Mesangial cell (primary cell): ENCODE measurements around the gene CKAP5. TPM values are rescaled to one million over a fixed set of nuclear protein-coding genes. Genes with fewer than 3 reads are reported as not detected.

ENCODE experiments used
- total RNA-seq: library from RNA; depleted of rRNA; stranded (reverse); fragments of >200 nt; gene quantifications from 2 replicates; pipeline ENCODE4 v1.2.3, GENCODE V29; 2015

Gene CKAP5
- total RNA-seq, result 26.6 and 78.7 TPM in 2 replicates

GRCh38 chr11:46845740-46846509, at the start of gene CKAP5:
TSS of gene CKAP5 (minus strand) at chr11:46846280. CDS start at chr11:46821231, 25,049 bp downstream.

GRCh38 chr11:46719048-46719542, 127.0 kb downstream of the CKAP5 start, which contains the start of gene F2:
TSS of gene F2 (plus strand) at chr11:46719213. CDS start at chr11:46719236, 23 bp downstream.

GRCh38 chr11:46700241-46701077, 145.6 kb downstream of the CKAP5 start, which contains the start of the genes ARHGAP1 and ZNF408:
TSS of gene ARHGAP1 (minus strand) at chr11:46700619. CDS start at chr11:46696107, 4,512 bp downstream.
TSS of gene ZNF408 (plus strand) at chr11:46701031. CDS start at chr11:46701048, 17 bp downstream.

Other genes starting within 250 kb of the CKAP5 start
- 2.9 and 3.1 TPM in 2 replicates for gene HARBI1, start 229.1 kb downstream of the CKAP5 start, total RNA-seq
- gene ATG13, start 228.7 kb downstream of the CKAP5 start, total RNA-seq, result 55.4 and 83.0 TPM in 2 replicates
- gene ARHGAP1, start 145.7 kb downstream of the CKAP5 start, total RNA-seq, result 70.7 and 109 TPM in 2 replicates
- 9.0 and 14.5 TPM in 2 replicates for gene ZNF408, start 145.2 kb downstream of the CKAP5 start, total RNA-seq
- gene F2, start 127.1 kb downstream of the CKAP5 start, total RNA-seq, result 0.13 TPM in 1 of 2 replicates, not detected in the other
- gene LRP4, start 72.3 kb upstream of the CKAP5 start, total RNA-seq, result 7.3 and 13.9 TPM in 2 replicates
- 29.7 and 56.7 TPM in 2 replicates for gene CSTPP1, start 90.5 kb upstream of the CKAP5 start, total RNA-seq